Activated naive CD8-positive, alpha-beta T cell treated with anti-CD3 and anti-CD28 coated beads, Interleukin-2, amount 50 U/mL, for 24 hours (primary cell): ENCODE results near the gene GINS2.

Experiments
- ATAC-seq: fragments of 150-1000 bp; cut with Tn5 transposase; one replicate; pipeline ENCODE4 v1.10.0; 2021
- DNase-seq: peaks from one replicate; pipeline ENCODE4 v3.0.0; 2021
- H3K27ac Mint-ChIP-seq: one replicate; pipeline ENCODE4 v1.8.0; 2021; ENCODE audit warnings: mild to moderate bottlenecking, mixed read lengths
- H3K27me3 Mint-ChIP-seq: one replicate; pipeline ENCODE4 v1.8.0; 2021; ENCODE audit warnings: mixed read lengths
- H3K36me3 Mint-ChIP-seq: one replicate; pipeline ENCODE4 v1.8.0; 2021; ENCODE audit warnings: low read depth, mixed read lengths
- H3K4me1 Mint-ChIP-seq: one replicate; pipeline ENCODE4 v1.8.0; 2021; ENCODE audit warnings: mixed read lengths
- H3K4me3 Mint-ChIP-seq: one replicate; pipeline ENCODE4 v1.8.0; 2021; ENCODE audit warnings: mild to moderate bottlenecking, moderate library complexity, mixed read lengths
- H3K9me3 Mint-ChIP-seq: one replicate; pipeline ENCODE4 v1.8.0; 2021; ENCODE audit warnings: mixed read lengths

Gene GINS2

DNA sequence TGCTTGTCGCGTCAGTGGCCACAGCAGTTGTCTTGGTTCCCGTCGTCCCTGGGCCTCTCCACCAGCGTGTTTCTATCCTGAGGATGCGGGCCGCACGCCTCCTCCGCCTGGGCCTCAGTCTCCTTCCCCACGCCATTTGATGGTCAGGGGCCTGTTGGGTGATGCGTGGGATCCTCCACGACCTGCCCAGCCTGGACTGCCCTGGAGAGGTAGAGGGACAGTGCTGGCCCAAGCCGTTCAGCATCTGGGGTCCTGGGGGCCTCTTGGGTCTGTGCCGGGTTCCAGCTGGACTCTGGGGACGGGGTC, 55.4 kb downstream of the GINS2 start:
- H3K9me3 Mint-ChIP-seq: peaks cover 4% of the 10 kb centered on the region
- peaks cover 4% of the 10 kb centered on the region for H3K4me1 Mint-ChIP-seq
- no peak overlapping the region for H3K27ac Mint-ChIP-seq
- no peak overlapping the region for H3K4me3 Mint-ChIP-seq
- peaks cover 9% of the 10 kb centered on the region for H3K36me3 Mint-ChIP-seq
- no peak for DNase-seq
- ATAC-seq: no peak
- no peaks in the 10 kb centered on the region for H3K27me3 Mint-ChIP-seq

GRCh38 chr16:85632709-85633437, 55.9 kb downstream of the GINS2 start:
- Mint-ChIP-seq H3K27ac (no peak overlapping the region), H3K4me1 (peaks cover 4% of the 10 kb centered on the region), H3K27me3 (no peaks in the 10 kb centered on the region), H3K36me3 (peaks cover 9% of the 10 kb centered on the region), H3K9me3 (peaks cover 4% of the 10 kb centered on the region), H3K4me3 (no peak overlapping the region)
- ATAC-seq: no peak
- DNase-seq: no peak

DNA sequence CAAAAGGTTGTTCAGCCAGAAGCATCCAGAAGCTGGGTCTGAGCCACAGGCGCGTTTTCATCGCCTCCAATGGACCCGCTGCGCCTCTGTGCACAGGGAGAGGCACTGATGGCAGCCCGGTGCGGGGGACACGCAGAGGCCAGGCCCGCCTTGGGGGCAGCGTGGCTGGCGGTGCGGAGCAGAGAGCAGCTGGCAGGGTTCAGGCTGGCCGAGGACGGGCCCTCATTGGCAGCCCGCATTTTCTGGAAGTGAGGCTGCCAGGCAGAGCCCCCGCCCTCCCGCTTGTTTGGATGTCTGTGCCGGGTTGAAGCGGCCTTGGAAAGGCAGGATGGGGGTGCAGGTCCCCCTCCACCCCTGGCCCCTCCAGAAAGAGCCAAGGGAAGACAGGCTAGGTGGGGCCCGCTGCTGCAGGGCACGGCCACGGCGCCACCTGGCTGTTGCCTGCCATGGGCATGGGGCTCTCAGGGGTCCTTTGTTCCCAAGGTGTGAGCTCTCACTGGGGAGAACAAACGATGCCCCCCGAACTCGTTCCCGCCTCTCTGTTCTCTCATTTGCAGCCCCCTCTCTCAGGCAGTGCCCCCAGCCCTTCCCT, 56.9 kb downstream of the GINS2 start:
- ATAC-seq: no peak
- Mint-ChIP-seq H3K4me1 (peaks cover 10% of the 10 kb centered on the region), H3K27me3 (no peaks in the 10 kb centered on the region), H3K27ac (no peak overlapping the region), H3K36me3 (peaks cover 9% of the 10 kb centered on the region), H3K9me3 (peaks cover 4% of the 10 kb centered on the region), H3K4me3 (no peak overlapping the region)
- DNase-seq: no peak

GRCh38 chr16:85631230-85631629, 57.5 kb downstream of the GINS2 start:
- no peak for DNase-seq

GRCh38 chr16:85629853-85630252, 58.9 kb downstream of the GINS2 start:
- Mint-ChIP-seq H3K4me1 (peaks cover 19% of the 10 kb centered on the region), H3K4me3 (no peak overlapping the region), H3K27ac (no peak overlapping the region), H3K36me3 (peaks cover 9% of the 10 kb centered on the region), H3K9me3 (peaks cover 4% of the 10 kb centered on the region), H3K27me3 (no peaks in the 10 kb centered on the region)
- no peak for DNase-seq
- no peak for ATAC-seq

More at GRCh38 chr16:85631230-85631629, 57.5 kb downstream of the GINS2 start:
- Mint-ChIP-seq H3K27ac (no peak overlapping the region), H3K9me3 (peaks cover 4% of the 10 kb centered on the region), H3K4me3 (no peak overlapping the region), H3K4me1 (peaks cover 15% of the 10 kb centered on the region), H3K27me3 (no peaks in the 10 kb centered on the region), H3K36me3 (peaks cover 9% of the 10 kb centered on the region)
- no peak for ATAC-seq

DNA sequence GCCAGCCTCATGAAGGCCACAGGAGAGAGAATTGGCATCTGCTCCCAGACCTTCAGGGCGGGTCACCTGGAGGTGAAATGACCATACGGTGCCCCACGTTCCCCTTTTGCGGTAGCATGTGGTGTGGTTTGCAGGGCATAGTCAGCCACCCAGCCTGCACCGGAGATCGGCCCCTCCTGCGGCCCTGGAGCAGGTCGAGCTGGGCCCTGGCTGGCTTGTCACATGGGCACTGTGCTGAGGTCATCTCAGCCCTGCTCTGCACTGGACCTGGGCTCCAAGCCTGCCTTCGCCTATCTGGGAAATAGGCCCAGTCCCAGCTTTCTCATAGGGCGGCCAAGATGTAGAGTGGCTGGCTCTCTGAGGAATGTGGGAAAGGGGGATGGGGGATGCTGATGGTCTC, 59.4 kb downstream of the GINS2 start:
- DNase-seq (no peak), ATAC-seq (no peak)
- H3K36me3 Mint-ChIP-seq: peaks cover 9% of the 10 kb centered on the region
- peaks cover 19% of the 10 kb centered on the region for H3K4me1 Mint-ChIP-seq
- peaks cover 4% of the 10 kb centered on the region for H3K9me3 Mint-ChIP-seq
- no peak overlapping the region for H3K27ac Mint-ChIP-seq
- H3K4me3 Mint-ChIP-seq: no peak overlapping the region
- no peaks in the 10 kb centered on the region for H3K27me3 Mint-ChIP-seq

DNA sequence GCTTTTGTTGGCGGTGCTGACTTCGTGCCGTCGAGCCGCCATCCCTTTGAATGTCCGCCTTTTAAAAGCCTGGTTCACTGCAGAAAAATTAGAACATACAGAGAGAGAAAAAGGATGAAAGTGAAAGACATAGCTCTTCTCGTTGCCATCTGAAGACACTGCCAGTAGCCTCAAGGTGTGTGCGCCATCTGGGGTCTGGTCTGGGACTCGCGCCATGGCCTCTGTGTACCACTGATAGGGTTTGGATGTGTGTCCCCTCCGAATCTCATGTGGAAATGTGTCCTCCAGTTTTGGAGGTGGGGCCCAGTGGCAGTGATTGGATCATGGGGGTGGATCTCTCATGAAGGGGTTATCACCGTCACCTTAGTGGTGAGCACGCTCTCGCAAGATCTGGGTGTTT, 60.1 kb downstream of the GINS2 start:
- no peak for ATAC-seq
- no peak for DNase-seq
- H3K9me3 Mint-ChIP-seq: peaks cover 4% of the 10 kb centered on the region
- peaks cover 19% of the 10 kb centered on the region for H3K4me1 Mint-ChIP-seq
- H3K36me3 Mint-ChIP-seq: peaks cover 9% of the 10 kb centered on the region
- H3K4me3 Mint-ChIP-seq: no peak overlapping the region
- H3K27me3 Mint-ChIP-seq: no peaks in the 10 kb centered on the region
- H3K27ac Mint-ChIP-seq: no peak overlapping the region

- ATAC-seq (no peak), DNase-seq (no peak)
- H3K36me3 Mint-ChIP-seq: peaks cover 9% of the 10 kb centered on the region
- H3K4me1 Mint-ChIP-seq: peaks cover 21% of the 10 kb centered on the region
- no peaks in the 10 kb centered on the region for H3K27me3 Mint-ChIP-seq
- peaks cover 4% of the 10 kb centered on the region for H3K9me3 Mint-ChIP-seq
- H3K27ac Mint-ChIP-seq: no peak overlapping the region
- no peak overlapping the region for H3K4me3 Mint-ChIP-seq
Observed at GRCh38 chr16:85628265-85628556, 60.5 kb downstream of the GINS2 start.

- Mint-ChIP-seq H3K27ac (peak overlapping the region; percentile 18), H3K4me1 (peaks cover 23% of the 10 kb centered on the region), H3K9me3 (peaks cover 4% of the 10 kb centered on the region), H3K27me3 (no peaks in the 10 kb centered on the region), H3K36me3 (peaks cover 9% of the 10 kb centered on the region), H3K4me3 (no peak overlapping the region)
- ATAC-seq (no peak), DNase-seq (no peak)
Observed at GRCh38 chr16:85627526-85628264, 61.1 kb downstream of the GINS2 start.

DNA sequence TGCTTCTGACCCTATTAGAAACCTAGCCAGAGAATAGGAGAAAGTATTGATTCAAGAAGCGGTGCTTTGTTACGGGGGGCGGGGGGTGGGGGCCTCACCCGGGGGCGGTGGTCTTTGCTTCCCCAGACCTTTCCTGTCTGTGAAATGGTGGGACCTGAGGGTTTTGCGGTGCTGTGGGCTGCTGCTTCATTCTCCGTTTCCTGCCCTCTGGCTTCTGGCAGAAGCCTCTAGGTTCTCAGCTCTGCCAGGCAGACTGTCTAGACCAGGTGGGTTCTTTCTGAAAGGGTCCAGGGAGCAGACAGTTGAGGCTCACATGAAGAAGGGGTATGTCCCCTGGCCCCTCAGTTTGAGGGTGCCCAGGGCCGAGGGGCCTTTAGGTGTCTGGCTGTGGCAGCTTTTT, 61.7 kb downstream of the GINS2 start:
- DNase-seq (no peak), ATAC-seq (no peak)
- Mint-ChIP-seq H3K4me1 (peaks cover 28% of the 10 kb centered on the region), H3K9me3 (peaks cover 4% of the 10 kb centered on the region), H3K27ac (peak overlapping the region; percentile 18), H3K36me3 (peaks cover 9% of the 10 kb centered on the region), H3K4me3 (no peak overlapping the region), H3K27me3 (no peaks in the 10 kb centered on the region)
